ENCODE results near the gene FREM1. TPM values are rescaled to one million over a fixed set of nuclear protein-coding genes. Genes with fewer than 3 reads are reported as not detected.

FREM1 gene
- total and polyA plus RNA-seq, 7 experiments from 2014 or later, result 0.24 to 0.86 TPM; not detected in 5

- peaks cover 4 to 9% (median 8%) of the 10 kb centered on the region in 5 donors for H3K27me3 Mint-ChIP-seq
- intact Hi-C loops (cut with micrococcal nuclease), result no loop called here
- CTCF ChIA-PET, result no interaction called here
- Histone ChIP-seq H3K27me3 (ENCODE audit: control insufficient read depth in 2 of 2, insufficient read depth in 2 of 2, low read length in 2 of 2) (no peaks in the 10 kb centered on the region), H3K36me3 (ENCODE audit: control insufficient read depth in 2 of 3, insufficient read depth in 3 of 3, low read length in 3 of 3) (no peaks in the 10 kb centered on the region), H3K9me3 (ENCODE audit: control insufficient read depth in 2 of 3, low read length in 3 of 3) (no peaks in the 10 kb centered on the region), H3K27ac (ENCODE audit: low read depth, low read length) (no peak overlapping the region), H3K4me1 (ENCODE audit: control insufficient read depth in 2 of 2, insufficient read depth in 2 of 2, low read length in 2 of 2) (no peaks in the 10 kb centered on the region), H3K4me3 (ENCODE audit: low read length) (no peak overlapping the region)
- no peaks in the 10 kb centered on the region for H3K4me1 Mint-ChIP-seq
- H3K4me3 Mint-ChIP-seq, result no peak overlapping the region
- H3K27ac Mint-ChIP-seq, result no peak overlapping the region
- POLR2A ChIA-PET, result no interaction called here
- DNase-seq (no peak), ATAC-seq (no peak)
- H3K9me3 Mint-ChIP-seq, result no peaks in the 10 kb centered on the region
- H3K36me3 Mint-ChIP-seq, result no peaks in the 10 kb centered on the region
These were observed 31.5 kb upstream of the FREM1 start for GRCh38 chr9:14941501-14942405.

- CTCF ChIA-PET, result no interaction called here
These were observed 29.1 kb upstream of the FREM1 start for GRCh38 chr9:14939378-14939777.

GRCh38 chr9:14937216-14937615, 27.0 kb upstream of the FREM1 start:
- ChIA-PET CTCF (no interaction called here), POLR2A (no interaction called here)
- Histone ChIP-seq H3K4me1 (ENCODE audit: control insufficient read depth in 2 of 2, insufficient read depth in 2 of 2, low read length in 2 of 2) (no peaks in the 10 kb centered on the region), H3K27me3 (ENCODE audit: control insufficient read depth in 2 of 2, insufficient read depth in 2 of 2, low read length in 2 of 2) (no peaks in the 10 kb centered on the region), H3K9me3 (ENCODE audit: control insufficient read depth in 2 of 3, low read length in 3 of 3) (no peaks in the 10 kb centered on the region), H3K4me3 (ENCODE audit: low read length) (no peak overlapping the region), H3K27ac (ENCODE audit: low read depth, low read length) (no peak overlapping the region), H3K36me3 (ENCODE audit: control insufficient read depth in 2 of 3, insufficient read depth in 3 of 3, low read length in 3 of 3) (no peaks in the 10 kb centered on the region)
- DNase-seq (no peak), ATAC-seq (no peak)
- intact Hi-C loops (cut with micrococcal nuclease), result no loop called here
- no peaks in the 10 kb centered on the region for H3K4me1 Mint-ChIP-seq
- peaks cover 0 to 9% (median 5%) of the 10 kb centered on the region in 5 donors for H3K27me3 Mint-ChIP-seq
- no peak overlapping the region for H3K27ac Mint-ChIP-seq
- H3K36me3 Mint-ChIP-seq, result no peaks in the 10 kb centered on the region
- no peak overlapping the region for H3K4me3 Mint-ChIP-seq
- H3K9me3 Mint-ChIP-seq, result no peaks in the 10 kb centered on the region

More at GRCh38 chr9:14939378-14939777, 29.1 kb upstream of the FREM1 start:
- ATAC-seq, result no peak
- Mint-ChIP-seq H3K4me1 (no peaks in the 10 kb centered on the region), H3K27me3 (peaks cover 0 to 9% (median 5%) of the 10 kb centered on the region in 5 donors), H3K27ac (no peak overlapping the region), H3K36me3 (no peaks in the 10 kb centered on the region), H3K4me3 (no peak overlapping the region), H3K9me3 (no peaks in the 10 kb centered on the region)
- POLR2A ChIA-PET, result no interaction called here
- no peaks in the 10 kb centered on the region for H3K9me3 ChIP-seq (ENCODE audit: control insufficient read depth in 2 of 3, low read length in 3 of 3)
- no peaks in the 10 kb centered on the region for H3K4me1 ChIP-seq (ENCODE audit: control insufficient read depth in 2 of 2, insufficient read depth in 2 of 2, low read length in 2 of 2)
- intact Hi-C loops (cut with micrococcal nuclease), result no loop called here
- no peaks in the 10 kb centered on the region for H3K36me3 ChIP-seq (ENCODE audit: control insufficient read depth in 2 of 3, insufficient read depth in 3 of 3, low read length in 3 of 3)
- no peak overlapping the region for H3K27ac ChIP-seq (ENCODE audit: low read depth, low read length)
- no peak for DNase-seq
- no peak overlapping the region for H3K4me3 ChIP-seq (ENCODE audit: low read length)
- no peaks in the 10 kb centered on the region for H3K27me3 ChIP-seq (ENCODE audit: control insufficient read depth in 2 of 2, insufficient read depth in 2 of 2, low read length in 2 of 2)

- H3K4me1 Mint-ChIP-seq, result no peaks in the 10 kb centered on the region
- H3K4me1 ChIP-seq (ENCODE audit: control insufficient read depth in 2 of 2, insufficient read depth in 2 of 2, low read length in 2 of 2), result no peaks in the 10 kb centered on the region
- no peak overlapping the region for H3K27ac ChIP-seq (ENCODE audit: low read depth, low read length)
- no peaks in the 10 kb centered on the region for H3K9me3 Mint-ChIP-seq
- DNase-seq, result no peak
- no peak overlapping the region for H3K4me3 ChIP-seq (ENCODE audit: low read length)
- POLR2A ChIA-PET, result no interaction called here
- no peak for ATAC-seq
- no peaks in the 10 kb centered on the region for H3K27me3 ChIP-seq (ENCODE audit: control insufficient read depth in 2 of 2, insufficient read depth in 2 of 2, low read length in 2 of 2)
- H3K27me3 Mint-ChIP-seq, result peaks cover 0 to 4% (median under 1%) of the 10 kb centered on the region in 5 donors
- intact Hi-C loops (cut with micrococcal nuclease), result no loop called here
- H3K36me3 Mint-ChIP-seq, result no peaks in the 10 kb centered on the region
- no peak overlapping the region for H3K4me3 Mint-ChIP-seq
- no peaks in the 10 kb centered on the region for H3K36me3 ChIP-seq (ENCODE audit: control insufficient read depth in 2 of 3, insufficient read depth in 3 of 3, low read length in 3 of 3)
- no peak overlapping the region for H3K27ac Mint-ChIP-seq
- H3K9me3 ChIP-seq (ENCODE audit: control insufficient read depth in 2 of 3, low read length in 3 of 3), result no peaks in the 10 kb centered on the region
- CTCF ChIA-PET, result no interaction called here
These were observed 26.3 kb upstream of the FREM1 start for GRCh38 chr9:14936491-14936890.

DNA sequence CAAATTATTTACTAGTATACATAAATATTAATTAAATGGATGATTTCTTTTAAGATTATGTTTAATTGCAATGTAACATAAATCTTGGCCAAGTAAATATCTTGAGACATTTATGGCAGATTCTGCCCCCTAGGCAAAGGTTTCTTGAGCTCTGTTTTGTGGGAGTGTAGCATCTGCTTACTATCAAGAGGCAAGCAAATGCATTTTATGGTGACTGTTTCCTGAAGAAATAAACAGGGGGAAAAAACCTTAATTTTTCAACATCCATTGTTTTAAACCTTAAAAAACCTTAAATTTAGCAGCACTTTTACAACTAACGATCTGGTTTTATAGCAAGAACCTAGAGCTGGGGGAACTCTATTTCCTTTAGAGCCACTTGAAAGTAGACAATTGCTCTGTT, 25.7 kb upstream of the FREM1 start:
- no peak overlapping the region for H3K27ac Mint-ChIP-seq
- DNase-seq (no peak), ATAC-seq (no peak)
- no peak overlapping the region for H3K4me3 Mint-ChIP-seq
- H3K9me3 Mint-ChIP-seq, result no peaks in the 10 kb centered on the region
- H3K36me3 Mint-ChIP-seq, result no peaks in the 10 kb centered on the region
- H3K4me1 Mint-ChIP-seq, result no peaks in the 10 kb centered on the region
- H3K4me1 ChIP-seq (ENCODE audit: control insufficient read depth in 2 of 2, insufficient read depth in 2 of 2, low read length in 2 of 2), result no peaks in the 10 kb centered on the region
- no peaks in the 10 kb centered on the region for H3K9me3 ChIP-seq (ENCODE audit: control insufficient read depth in 2 of 3, low read length in 3 of 3)
- ChIA-PET POLR2A (no interaction called here), CTCF (no interaction called here)
- intact Hi-C loops (cut with micrococcal nuclease), result no loop called here
- no peaks in the 10 kb centered on the region for H3K27me3 ChIP-seq (ENCODE audit: control insufficient read depth in 2 of 2, insufficient read depth in 2 of 2, low read length in 2 of 2)
- no peak overlapping the region for H3K27ac ChIP-seq (ENCODE audit: low read depth, low read length)
- no peaks in the 10 kb centered on the region for H3K36me3 ChIP-seq (ENCODE audit: control insufficient read depth in 2 of 3, insufficient read depth in 3 of 3, low read length in 3 of 3)
- H3K4me3 ChIP-seq (ENCODE audit: low read length), result no peak overlapping the region
- H3K27me3 Mint-ChIP-seq, result peaks cover 0 to 4% (median 0%) of the 10 kb centered on the region in 5 donors

- Mint-ChIP-seq H3K36me3 (no peaks in the 10 kb centered on the region), H3K4me1 (no peaks in the 10 kb centered on the region), H3K27ac (no peak overlapping the region), H3K9me3 (no peaks in the 10 kb centered on the region), H3K4me3 (no peak overlapping the region), H3K27me3 (peaks cover 0 to 4% (median 0%) of the 10 kb centered on the region in 5 donors)
- no peaks in the 10 kb centered on the region for H3K4me1 ChIP-seq (ENCODE audit: control insufficient read depth in 2 of 2, insufficient read depth in 2 of 2, low read length in 2 of 2)
- POLR2A ChIA-PET, result no interaction called here
- no peak for DNase-seq
- intact Hi-C loops (cut with micrococcal nuclease), result no loop called here
- no peaks in the 10 kb centered on the region for H3K36me3 ChIP-seq (ENCODE audit: control insufficient read depth in 2 of 3, insufficient read depth in 3 of 3, low read length in 3 of 3)
- H3K4me3 ChIP-seq (ENCODE audit: low read length), result no peak overlapping the region
- no peak for ATAC-seq
- CTCF ChIA-PET, result no interaction called here
- H3K9me3 ChIP-seq (ENCODE audit: control insufficient read depth in 2 of 3, low read length in 3 of 3), result no peaks in the 10 kb centered on the region
- H3K27ac ChIP-seq (ENCODE audit: low read depth, low read length), result no peak overlapping the region
- H3K27me3 ChIP-seq (ENCODE audit: control insufficient read depth in 2 of 2, insufficient read depth in 2 of 2, low read length in 2 of 2), result no peaks in the 10 kb centered on the region
These were observed 25.0 kb upstream of the FREM1 start for GRCh38 chr9:14935106-14935751.

DNA sequence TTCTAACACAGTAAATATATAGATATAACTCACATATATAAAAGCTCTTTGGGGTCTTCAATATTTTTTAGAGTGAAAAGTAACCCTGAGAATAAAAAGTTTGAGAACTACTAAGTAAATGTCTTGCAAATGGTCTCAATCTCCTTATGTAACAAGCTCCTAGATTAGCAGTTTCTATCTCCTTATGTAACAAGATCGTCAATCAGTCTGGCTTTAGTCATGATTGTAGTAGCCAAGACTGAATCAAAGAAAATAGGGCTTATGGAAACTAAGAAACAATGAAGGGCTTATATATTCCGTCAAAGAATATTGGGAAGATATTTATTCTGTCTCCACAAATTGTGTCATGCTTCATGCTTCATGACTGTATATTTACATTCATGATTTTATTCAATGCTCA, 22.4 kb upstream of the FREM1 start:
- no peaks in the 10 kb centered on the region for H3K4me1 Mint-ChIP-seq
- intact Hi-C loops (cut with micrococcal nuclease), result no loop called here
- CTCF ChIA-PET, result no interaction called here
- Histone ChIP-seq H3K9me3 (ENCODE audit: control insufficient read depth in 2 of 3, low read length in 3 of 3) (no peaks in the 10 kb centered on the region), H3K27me3 (ENCODE audit: control insufficient read depth in 2 of 2, insufficient read depth in 2 of 2, low read length in 2 of 2) (no peaks in the 10 kb centered on the region), H3K36me3 (ENCODE audit: control insufficient read depth in 2 of 3, insufficient read depth in 3 of 3, low read length in 3 of 3) (no peaks in the 10 kb centered on the region), H3K4me3 (ENCODE audit: low read length) (no peak overlapping the region), H3K4me1 (ENCODE audit: control insufficient read depth in 2 of 2, insufficient read depth in 2 of 2, low read length in 2 of 2) (no peaks in the 10 kb centered on the region), H3K27ac (ENCODE audit: low read depth, low read length) (no peak overlapping the region)
- H3K27me3 Mint-ChIP-seq, result no peaks in the 10 kb centered on the region
- no peak overlapping the region for H3K4me3 Mint-ChIP-seq
- DNase-seq, result no peak
- POLR2A ChIA-PET, result no interaction called here
- no peaks in the 10 kb centered on the region for H3K36me3 Mint-ChIP-seq
- no peak for ATAC-seq
- no peak overlapping the region for H3K27ac Mint-ChIP-seq
- no peaks in the 10 kb centered on the region for H3K9me3 Mint-ChIP-seq
